ENCODE measurements around the gene FJX1.

The FJX1 gene, protein sequence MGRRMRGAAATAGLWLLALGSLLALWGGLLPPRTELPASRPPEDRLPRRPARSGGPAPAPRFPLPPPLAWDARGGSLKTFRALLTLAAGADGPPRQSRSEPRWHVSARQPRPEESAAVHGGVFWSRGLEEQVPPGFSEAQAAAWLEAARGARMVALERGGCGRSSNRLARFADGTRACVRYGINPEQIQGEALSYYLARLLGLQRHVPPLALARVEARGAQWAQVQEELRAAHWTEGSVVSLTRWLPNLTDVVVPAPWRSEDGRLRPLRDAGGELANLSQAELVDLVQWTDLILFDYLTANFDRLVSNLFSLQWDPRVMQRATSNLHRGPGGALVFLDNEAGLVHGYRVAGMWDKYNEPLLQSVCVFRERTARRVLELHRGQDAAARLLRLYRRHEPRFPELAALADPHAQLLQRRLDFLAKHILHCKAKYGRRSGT

DNA sequence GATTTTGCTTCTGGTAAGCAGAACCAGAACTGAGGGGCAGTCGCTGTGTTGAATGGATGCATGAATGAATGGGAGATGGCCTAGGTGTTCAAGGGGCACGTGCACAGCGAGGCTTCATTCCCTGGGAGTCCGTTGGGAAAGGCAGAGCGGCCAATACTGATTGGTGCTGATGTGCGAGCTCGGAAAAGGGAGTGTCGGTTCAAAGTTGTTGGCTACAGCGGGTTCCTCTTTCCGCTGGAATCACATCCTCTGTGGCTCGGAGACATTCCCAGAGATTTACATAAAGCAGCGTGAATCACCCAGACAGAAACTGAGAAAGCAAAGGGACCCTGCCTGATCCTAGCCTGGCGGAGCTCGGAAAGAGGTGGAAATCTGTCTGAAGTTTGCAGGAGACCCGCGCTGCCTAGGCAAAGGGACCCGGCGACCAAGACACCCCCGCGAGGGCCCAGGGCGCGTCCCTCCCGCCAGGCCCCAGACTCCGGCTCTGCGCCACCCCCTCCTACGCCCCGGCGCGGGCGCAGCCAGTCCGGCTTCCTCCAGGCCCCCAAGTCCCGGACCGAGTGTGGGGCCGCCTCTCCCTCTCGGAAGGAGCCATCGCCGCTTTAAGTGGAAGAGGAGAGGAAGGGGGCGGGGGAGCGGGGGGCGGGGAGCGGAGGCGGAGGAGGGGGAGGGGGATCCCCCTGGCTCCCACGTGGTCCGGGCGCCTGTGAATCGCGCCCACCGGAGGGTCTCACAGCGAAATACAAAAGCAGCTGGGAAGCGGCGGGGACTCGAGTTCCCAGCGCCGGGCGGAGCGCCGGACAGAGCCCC is at the start of gene FJX1:
Gene FJX1 (plus strand): TSS at position 774 of the 810 bp plus-strand sequence. CDS start 177 bp downstream, outside the sequence.
- peak; percentile 89 for DNase-seq (ENCODE audit: low spot score)

DNA sequence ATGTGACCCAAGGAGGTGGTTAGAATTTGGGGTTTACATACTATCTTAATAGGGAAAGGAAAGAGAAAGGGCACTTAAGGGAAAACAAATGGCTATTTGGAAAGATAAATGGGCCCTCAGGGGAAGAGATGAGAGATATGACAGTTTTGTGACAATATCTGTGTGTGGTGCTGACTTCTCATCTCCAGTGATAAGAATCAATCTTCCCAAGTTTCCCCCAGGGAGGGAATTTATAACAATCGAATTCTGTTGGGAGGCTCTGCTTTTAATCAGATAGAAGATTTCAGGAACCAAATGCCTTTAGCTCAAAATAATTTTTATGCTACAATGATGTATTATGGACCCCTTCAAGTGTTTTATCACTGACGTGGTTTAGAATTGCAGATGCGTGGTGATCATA is 46.6 kb upstream of the FJX1 start:
- no peak for DNase-seq (ENCODE audit: low spot score)

DNA sequence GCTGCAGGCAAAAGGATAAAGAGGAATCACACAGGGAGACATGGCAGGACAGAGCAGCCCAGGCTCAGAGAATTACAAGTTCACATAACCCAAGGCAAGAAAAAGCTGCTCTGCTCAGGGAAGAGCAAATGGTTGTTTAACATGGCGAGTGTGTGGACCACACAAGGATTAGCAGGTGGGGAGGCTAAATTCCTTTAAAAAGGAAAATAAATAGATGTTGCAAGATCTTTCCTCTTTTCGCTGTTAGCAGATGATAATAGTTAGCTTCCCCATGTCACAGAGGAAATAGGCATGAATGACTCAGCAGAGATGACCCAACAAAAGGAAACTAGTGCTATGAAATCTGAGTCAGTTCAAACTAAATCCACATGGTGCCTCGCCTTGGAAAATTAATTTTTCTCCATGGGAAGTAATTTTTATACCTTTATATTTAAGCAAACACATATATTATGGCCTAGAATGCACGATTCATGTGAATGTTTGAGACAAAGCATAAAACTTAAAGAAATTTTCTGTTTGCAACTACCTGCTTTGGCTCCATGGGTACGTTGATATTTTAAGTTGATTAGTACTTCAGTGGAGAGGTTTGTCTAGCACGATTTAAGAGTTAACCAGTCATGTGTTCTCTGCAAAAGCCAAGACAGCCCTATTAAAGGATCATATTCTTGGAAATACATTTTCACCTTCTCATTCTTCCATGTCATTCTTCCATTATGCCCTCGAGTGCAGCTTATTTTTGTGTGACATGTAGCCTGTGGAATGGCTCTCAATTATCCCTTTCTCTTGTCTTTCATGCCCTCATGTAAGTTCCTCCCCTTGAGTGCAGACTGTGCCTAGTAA is 38.5 kb upstream of the FJX1 start:
- peak; percentile 69 for DNase-seq (ENCODE audit: low spot score)

DNA sequence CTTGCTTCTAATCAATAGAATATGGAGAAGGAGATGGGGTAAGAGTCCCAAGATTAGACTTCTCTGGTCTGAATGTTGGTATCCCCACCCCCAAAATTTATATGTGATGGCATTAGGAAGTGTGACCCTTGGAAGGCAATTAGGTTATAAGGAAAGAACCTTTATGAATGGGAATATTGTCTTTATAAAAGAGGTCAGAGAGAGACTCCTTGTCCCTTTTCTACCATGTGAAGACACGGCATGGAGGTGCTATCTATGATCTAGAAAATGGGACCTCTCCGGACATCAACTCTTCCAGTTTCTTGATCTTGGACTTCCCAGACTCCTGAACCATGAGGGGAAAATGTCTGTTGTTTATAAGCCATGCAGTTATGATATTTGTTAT is 37.9 kb upstream of the FJX1 start:
- DNase-seq (ENCODE audit: low spot score), result no peak

DNA sequence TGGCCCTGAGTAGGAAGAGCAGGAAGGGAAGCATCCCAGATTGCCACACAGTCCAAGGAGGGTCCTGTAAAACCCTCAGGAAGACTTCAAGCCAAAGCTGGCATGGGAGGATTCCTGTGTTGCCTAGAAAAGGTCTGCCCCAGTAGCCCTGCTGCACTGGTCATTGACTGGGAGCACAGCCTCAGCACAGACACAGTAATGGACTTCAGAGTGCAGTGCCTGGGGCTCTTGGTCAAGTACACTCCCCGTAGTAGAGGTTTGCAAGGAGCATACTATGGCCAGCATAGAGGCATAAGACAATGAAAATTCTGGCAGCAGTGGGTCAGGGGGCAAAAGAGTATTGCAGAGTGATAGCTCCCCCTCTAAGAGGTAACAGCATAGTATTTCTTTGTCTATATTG is 36.2 kb upstream of the FJX1 start:
- DNase-seq (ENCODE audit: low spot score), result no peak

DNA sequence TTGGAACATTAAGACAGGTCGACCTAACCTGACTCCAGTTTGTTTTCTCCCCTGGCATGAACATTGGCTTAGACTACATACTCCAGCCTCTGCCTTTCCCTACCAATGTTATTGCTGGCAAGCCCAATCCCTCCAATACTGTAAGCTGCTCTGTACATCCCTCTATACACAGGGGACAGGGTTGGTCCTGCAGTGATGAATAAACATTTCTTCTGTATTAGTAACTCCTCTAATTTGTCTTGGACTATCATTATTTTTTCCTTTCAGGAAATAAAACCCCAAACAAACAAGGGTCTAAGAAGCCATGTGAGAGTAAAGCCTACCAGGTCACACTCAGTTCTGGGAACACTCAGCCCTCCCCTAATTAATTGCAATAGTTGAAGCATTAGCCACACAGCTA is 35.1 kb upstream of the FJX1 start:
- DNase-seq (ENCODE audit: low spot score), result no peak

DNA sequence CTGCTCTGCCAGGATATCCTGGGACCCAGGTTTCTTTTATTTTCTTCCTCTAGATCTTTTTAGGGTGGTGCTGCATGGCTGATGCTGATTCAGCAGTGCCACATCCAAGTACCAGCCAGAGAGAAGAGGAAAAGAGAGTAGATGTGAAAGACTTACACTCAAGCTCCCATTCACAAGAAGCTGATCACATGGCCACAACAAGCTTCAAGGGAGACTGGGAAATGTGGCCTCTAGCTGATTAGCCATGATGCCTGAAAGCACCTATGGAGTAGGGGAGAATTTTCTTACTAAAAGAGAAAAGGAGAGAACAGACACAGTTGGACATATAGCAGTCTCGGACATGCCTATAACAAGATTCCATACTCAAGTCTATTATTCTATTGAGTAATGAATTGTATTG is 34.4 kb upstream of the FJX1 start:
- DNase-seq (ENCODE audit: low spot score), result no peak

DNA sequence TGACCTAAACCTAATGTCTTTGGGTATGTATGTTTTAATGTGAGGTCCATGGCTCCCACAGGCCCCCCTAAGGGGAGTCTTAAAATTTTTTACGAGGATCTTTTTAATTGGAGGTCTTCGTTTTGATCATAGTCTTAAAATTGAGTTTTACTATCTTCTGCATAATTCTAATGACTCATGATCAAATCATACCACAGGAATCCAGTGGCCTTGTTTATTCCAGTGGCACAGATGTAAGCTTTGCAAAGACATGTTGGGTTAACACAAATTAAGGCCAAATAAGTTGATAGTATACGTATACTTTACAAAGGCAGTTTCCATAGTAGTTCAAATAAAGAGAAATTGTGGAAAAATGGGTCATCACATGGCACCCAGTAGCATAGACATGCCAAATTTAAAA is 33.9 kb upstream of the FJX1 start:
- DNase-seq (ENCODE audit: low spot score), result peak; percentile 25

DNA sequence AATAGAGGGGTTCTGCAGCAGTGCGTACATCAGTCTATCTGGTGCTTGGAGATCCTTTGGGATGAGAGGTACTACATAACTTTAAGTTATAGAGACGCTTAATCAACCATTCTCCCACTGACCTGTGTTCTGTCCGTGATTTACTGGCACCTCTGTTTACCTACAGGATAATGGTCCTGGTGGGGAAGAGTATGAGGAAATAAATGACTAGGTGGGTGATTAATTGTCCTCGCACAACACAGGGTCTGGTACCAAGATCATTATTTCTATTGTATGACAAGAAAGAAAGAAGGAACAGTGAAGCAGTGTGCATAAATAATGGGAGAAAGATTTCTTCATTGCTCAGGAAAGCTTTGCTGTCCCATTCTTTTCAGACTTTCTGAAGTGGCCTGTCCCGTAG is 32.8 kb upstream of the FJX1 start:
- no peak for DNase-seq (ENCODE audit: low spot score)

DNA sequence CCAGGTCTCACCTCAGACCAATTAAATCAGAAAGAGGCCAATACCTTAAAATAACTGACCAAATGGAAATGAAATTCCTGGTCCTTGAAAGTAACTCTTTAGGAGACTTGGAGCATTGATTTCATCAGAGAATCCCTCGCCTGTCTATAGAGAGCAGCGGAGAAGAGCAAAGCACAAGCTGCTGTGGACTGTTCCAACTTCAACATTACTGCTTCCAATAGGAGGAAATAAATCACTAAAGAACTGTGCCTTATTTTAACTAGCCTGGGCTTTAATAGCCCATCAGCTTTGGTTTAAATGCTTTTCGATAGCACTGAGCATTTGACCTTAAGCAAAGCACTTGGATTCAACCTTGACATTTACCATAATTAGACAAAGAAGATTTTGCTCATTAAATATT is 32.0 kb upstream of the FJX1 start:
- no peak for DNase-seq (ENCODE audit: low spot score)

DNA sequence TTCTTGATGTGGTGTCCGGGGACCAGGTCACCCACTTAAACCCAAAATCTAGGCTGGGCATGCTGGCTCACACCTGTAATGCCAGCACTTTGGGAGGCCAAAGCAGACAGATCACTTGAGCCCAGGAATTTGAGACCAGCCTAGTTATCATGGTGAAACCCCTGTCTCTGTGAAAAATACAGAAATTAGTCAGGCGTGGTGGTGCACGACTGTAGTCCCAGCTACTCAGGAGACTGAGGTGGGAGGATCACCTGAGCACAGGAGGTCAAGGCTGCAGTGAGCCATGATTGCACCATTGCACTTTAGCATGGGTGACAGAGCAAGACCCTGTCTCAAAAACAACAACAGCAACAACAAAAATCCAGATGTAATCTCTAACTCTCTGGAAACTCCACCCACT is 30.3 kb upstream of the FJX1 start:
- no peak for DNase-seq (ENCODE audit: low spot score)

DNA sequence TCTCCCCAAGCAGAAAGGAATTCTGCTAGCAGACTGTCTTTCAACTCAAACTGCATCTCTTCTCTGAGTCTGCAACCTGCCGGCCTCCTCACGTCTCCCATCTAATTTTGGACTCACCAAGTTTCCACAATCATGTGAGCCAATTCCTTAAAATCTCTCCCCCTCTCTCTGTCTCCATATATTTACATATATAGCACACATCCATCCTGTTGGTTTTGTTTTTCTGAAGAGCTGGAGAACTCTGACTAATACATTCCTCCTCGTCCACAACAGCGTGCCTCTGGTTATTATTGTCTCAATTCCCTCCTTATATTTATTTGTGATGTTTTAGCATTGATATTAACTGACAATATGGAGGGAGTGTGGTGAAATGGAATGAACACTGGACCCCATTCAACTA is 29.6 kb upstream of the FJX1 start:
- DNase-seq (ENCODE audit: low spot score), result peak; percentile 37

DNA sequence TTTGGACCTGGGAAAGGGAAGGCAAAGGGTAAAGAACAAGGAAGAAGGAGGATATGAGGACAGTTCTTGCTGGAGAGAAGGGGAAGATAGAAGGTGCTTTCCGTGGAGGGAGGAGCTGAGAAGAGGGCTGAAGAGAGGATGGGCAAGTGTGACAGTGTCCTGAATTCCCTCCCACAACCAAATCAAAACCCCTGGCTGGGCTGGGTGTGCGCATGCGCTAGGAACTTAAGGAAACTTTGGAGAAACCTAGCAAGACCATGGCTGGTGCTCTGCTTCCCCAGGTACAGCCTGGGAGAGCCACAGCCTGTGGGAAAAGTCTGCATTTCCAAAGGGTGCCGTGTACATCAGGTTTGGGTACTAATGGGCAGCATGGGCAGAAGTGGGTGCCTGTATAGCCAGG is 29.0 kb upstream of the FJX1 start:
- no peak for DNase-seq (ENCODE audit: low spot score)

DNA sequence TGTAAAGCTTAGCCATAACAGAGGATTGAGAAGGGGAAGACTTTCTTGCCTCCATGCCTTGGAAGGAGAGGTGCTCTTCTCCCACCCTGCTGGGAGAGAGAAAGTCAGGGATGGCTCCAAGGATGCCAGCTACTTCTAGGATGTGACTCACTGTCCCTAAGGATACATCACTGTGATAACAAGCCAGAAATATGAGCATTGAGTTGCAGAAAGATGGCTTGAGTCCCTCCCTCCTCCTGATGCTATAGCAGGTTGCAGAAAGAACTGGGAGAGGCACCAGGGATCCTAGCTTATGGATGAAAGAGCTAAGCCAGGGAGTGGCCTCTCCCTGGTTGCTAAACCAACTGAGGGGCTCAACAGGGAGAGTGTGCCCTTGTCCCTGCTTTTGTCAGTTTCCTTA is 27.8 kb upstream of the FJX1 start:
- no peak for DNase-seq (ENCODE audit: low spot score)

DNA sequence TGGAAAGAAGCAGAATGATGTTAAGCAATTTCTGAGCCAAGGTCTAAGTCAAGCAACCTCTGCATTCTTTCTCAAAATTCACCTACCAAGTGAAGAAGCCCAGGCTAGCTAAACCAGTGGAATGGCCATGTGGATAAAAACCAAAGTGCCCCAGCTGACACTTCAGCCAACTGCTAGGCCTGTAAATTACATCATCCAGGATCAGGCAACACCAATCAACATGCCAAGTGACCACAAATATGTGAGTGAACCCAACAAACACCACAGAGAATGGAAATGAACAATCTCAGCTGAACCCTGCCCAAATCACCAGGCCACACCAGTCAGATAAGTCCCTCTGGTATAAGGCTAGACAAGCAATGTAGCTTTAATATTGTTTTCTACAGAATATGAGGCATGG is 25.1 kb upstream of the FJX1 start:
- DNase-seq (ENCODE audit: low spot score), result peak; percentile 75

DNA sequence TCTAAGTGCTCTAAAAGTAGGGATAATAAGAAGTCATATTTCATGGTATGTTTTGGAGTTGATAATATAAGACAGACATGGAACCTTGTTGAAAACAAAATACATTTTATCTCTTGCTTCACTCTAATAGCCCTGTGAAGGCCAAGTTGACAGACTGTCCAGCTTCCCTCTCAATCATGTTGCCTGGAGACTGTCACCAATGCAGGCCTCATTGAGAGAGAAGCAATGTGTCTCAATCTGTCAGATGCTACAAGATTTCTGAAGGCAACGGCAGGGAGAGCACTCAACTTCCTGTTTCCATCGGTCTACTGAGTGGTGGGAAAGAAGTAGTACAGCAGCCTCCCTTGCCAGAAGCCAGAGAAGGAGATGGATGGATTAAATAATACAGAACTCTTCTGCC is 23.6 kb upstream of the FJX1 start:
- DNase-seq (ENCODE audit: low spot score), result no peak

DNA sequence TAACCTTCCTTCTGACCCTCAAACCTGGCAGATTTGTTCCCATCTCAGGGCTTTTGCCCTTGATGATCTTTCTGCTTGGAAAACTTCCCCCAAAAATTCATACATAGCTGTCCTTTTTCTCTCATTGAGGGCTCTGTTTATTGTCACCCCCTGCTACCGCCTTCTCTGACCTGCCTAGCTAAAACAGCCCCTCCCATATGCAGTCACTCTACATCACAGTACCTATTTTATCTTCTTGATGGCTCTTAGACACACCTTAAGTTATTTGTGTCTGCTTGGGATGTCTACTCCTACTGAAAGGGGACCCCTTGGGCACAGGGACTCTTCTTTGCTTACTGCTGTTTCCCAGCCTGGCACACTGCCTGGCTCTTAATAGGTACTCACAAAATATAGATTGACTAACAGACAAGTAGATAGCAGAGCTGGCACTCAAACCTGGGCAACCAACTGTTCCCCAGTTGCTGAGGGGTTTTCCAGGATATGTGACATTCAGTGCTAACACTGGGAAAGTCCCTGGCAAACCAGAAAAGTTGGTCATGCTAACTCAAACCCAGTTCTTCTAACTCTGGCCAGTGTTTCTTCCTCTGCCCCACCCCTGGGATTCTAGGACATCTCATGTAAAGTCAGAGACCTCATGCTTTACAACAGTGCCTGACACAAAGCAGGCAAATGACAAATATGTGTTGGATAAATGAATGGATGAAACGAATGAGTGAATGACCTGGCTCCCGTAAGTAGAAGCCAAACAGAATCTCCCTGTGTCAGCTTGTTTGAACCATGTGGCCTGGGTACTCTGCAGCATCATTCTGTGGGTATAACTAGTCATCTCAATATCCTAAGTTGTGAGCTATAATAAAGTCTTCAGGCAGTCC is 19.8 kb upstream of the FJX1 start:
- DNase-seq (ENCODE audit: low spot score), result no peak

DNA sequence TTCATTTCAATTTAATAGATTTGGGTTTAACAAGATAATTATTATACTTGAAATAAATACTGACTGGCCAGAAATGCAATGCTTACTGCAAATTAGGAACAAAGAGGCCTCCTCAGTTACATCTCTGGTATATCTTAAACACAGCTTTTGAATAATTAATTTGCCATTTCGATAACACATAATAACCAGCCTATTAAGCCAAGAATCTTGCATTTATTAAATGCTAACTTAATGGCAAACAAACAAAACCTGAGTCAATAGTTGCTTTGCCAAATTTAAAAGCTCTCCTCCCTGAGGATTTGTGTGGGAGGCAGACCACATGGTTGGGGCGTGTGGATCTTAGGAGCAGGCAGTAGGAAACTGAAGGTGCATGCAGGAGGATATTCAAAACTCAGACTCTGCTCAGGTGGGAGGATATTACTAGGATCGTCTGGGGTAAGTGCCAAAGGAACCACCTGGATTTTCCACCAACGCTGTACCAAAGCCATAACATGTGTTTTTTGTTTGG is 17.9 kb upstream of the FJX1 start:
- no peak for DNase-seq (ENCODE audit: low spot score)

DNA sequence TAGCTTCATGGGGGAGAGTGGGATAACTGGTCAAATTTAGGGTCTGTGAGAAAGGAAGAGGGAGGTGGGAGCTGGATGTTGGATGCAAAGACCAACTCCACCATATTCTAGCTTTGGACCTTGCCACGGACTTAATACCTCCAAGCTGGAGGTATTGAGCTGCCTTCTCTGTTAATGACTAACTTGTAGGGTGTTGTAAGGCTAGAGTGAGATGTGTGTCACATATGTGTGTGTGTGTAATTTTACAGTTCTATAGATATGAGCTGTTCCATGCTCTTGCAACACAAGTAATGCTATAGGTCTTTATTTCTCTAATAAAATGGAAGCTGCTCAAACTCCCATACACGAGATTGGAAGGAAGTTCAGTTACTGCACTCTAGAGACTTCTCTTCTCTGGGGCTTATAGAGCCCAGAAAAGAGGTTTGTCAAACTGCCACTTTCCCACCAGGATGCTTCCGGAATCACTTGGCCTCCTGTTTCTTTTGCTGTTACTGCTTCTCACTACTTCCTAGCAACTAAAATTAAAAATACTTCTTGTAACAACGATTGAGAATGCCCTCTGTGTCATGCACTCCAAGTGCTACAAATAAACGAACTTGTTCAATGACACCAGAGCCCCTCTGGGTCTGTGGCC is 16.0 kb upstream of the FJX1 start:
- DNase-seq (ENCODE audit: low spot score), result no peak

DNA sequence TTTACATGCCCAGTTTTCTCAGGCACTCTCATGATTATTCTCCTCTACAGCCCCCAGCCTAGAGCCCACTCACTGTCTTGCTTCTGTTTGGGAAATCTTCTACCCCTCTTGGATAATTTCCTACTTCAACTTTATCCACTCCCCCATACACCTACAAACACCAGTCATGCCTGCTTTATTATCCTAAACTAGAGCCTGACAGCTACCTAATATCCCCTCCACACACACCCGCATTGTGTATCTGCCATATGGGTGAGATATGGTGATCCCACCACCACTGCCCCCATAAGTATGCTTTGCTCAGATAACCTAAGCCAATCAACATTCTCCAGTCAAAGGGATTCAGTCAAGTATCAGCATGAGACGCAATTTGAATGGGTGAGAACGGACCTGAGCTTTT is 15.3 kb upstream of the FJX1 start:
- DNase-seq (ENCODE audit: low spot score), result no peak

DNA sequence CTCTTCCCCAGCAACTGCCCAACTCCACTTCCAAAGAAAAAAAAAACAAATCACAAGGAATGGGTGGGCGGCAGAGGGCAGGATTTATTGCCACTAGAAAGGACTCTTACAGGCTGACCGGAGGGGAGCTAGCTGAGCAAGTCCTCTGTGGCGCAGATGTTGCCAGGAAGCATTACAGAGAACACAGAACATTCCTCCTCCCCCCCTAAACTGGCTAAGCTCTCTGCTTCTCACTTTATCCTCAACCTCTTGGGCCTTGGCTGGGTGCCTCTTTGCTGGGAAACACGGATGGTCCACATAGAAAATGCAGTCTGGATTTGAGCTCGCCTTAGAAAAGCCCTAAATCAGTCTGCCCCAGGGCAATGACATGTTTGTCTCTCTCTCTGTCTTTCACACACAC is 12.6 kb upstream of the FJX1 start:
- DNase-seq (ENCODE audit: low spot score), result peak; percentile 33
